Mucosa of descending colon (tissue), 3 donors: Measurements from ENCODE around the gene VWA2. TPM values are rescaled to one million over a fixed set of nuclear protein-coding genes. Genes with fewer than 3 reads are reported as not detected.

Experiments
- ATAC-seq: fragments of 200-7000 bp; cut with Tn5 transposase; one replicate; pipeline ENCODE4 v1.9.1; 2020; ENCODE audit warnings: mild to moderate bottlenecking, moderate library complexity
- DNase-seq, 3 donors: peaks; one replicate each; pipeline ENCODE4 v3.0.0-alpha.2; 2020
- H3K36me3 ChIP-seq: fragments of 200-600 bp; one replicate; pipeline ENCODE4 v1.8.0; 2021; ENCODE audit warnings: low read depth, mild to moderate bottlenecking
- H3K4me1 ChIP-seq: fragments of 200-600 bp; one replicate; pipeline ENCODE4 v1.8.0; 2021; ENCODE audit warnings: low read depth, mild to moderate bottlenecking
- H3K4me3 ChIP-seq: fragments of 200-600 bp; one replicate; pipeline ENCODE4 v1.8.0; 2021; ENCODE audit warnings: mild to moderate bottlenecking
- H3K9me3 ChIP-seq: fragments of 200-600 bp; one replicate; pipeline ENCODE4 v1.8.0; 2021; ENCODE audit warnings: mild to moderate bottlenecking
- CTCF ChIP-seq: fragments of 200-600 bp; IDR thresholded peaks from one replicate; pipeline ENCODE4 v1.8.0; 2022; ENCODE audit warnings: antibody characterized with exemption, mild to moderate bottlenecking
- intact Hi-C, 2 donors: fragments of 100-400 bp; cut with DNase I in 1 of 2; cut with micrococcal nuclease in 1 of 2; formaldehyde crosslinking; loops; one replicate each; pipeline versions ENCODE4 v1.11.0 to v1.11.1; 2022; cut with DNase I, micrococcal nuclease
- total RNA-seq, 3 donors: library from RNA; stranded (reverse); fragmentation: NEBNext Ultra II Directional in 2 of 3; extraction: Animal tissue kit (Norgen Biotek cat#: 25700) in 2 of 3; gene quantifications; one replicate each; pipeline versions ENCODE4 v1.2.1 to v1.2.4, GENCODE V29; 2021 to 2023
- donor health status: DM: no; HTN: no; CAD: no; lungs with moderate emphysema.
- donor health status: DM: no; HTN: no; CAD: no.
- donor health status: DM: no; HTN: yes; CAD: no.

The VWA2 gene
- total RNA-seq, 3 donors from 2014 or later: 0.47 to 3.2 (median 1.9) TPM

- H3K9me3 ChIP-seq: no peaks in the 10 kb centered on the region
- intact Hi-C loops: no loop called here
- H3K4me3 ChIP-seq: no peak overlapping the region
- peaks cover 14% of the 10 kb centered on the region for H3K4me1 ChIP-seq
- ATAC-seq (no peak), DNase-seq (no peak)
- H3K36me3 ChIP-seq: no peaks in the 10 kb centered on the region
- TF ChIP-seq CTCF: no peak
Measured at GRCh38 chr10:114260366-114260765, 21.3 kb downstream of the VWA2 start.

GRCh38 chr10:114261076-114261475, 22.0 kb downstream of the VWA2 start:
- Histone ChIP-seq H3K4me1 (peaks cover 14% of the 10 kb centered on the region), H3K4me3 (no peak overlapping the region), H3K36me3 (no peaks in the 10 kb centered on the region), H3K9me3 (no peaks in the 10 kb centered on the region)
- intact Hi-C loops: no loop called here
- ATAC-seq (no peak), DNase-seq (no peak)
- TF ChIP-seq CTCF: no peak

- H3K4me1 ChIP-seq: peaks cover 12% of the 10 kb centered on the region
- no peaks in the 10 kb centered on the region for H3K36me3 ChIP-seq
- H3K9me3 ChIP-seq: no peaks in the 10 kb centered on the region
- DNase-seq: no peak
- intact Hi-C loops: no loop called here
- no peak overlapping the region for H3K4me3 ChIP-seq
- no peak for ATAC-seq
- TF ChIP-seq CTCF: no peak
Measured at GRCh38 chr10:114262496-114262895, 23.4 kb downstream of the VWA2 start.

GRCh38 chr10:114265392-114266053, 26.5 kb downstream of the VWA2 start:
- no peak for TF ChIP-seq CTCF
- peak; percentile 44 for ATAC-seq
- no peak overlapping the region for H3K4me3 ChIP-seq
- no peaks in the 10 kb centered on the region for H3K36me3 ChIP-seq
- H3K4me1 ChIP-seq: no peaks in the 10 kb centered on the region
- intact Hi-C loops: no loop called here
- no peak for DNase-seq
- H3K9me3 ChIP-seq: no peaks in the 10 kb centered on the region

- TF ChIP-seq CTCF: no peak
- Histone ChIP-seq H3K36me3 (no peaks in the 10 kb centered on the region), H3K9me3 (no peaks in the 10 kb centered on the region), H3K4me3 (no peak overlapping the region), H3K4me1 (peaks cover 6% of the 10 kb centered on the region)
- ATAC-seq (peak; percentile 57), DNase-seq (no peak)
- intact Hi-C loops: no loop called here
Measured at GRCh38 chr10:114266521-114266920, 27.5 kb downstream of the VWA2 start.
